ENCODE data around the gene HS6ST3. TPM values are rescaled to one million over a fixed set of nuclear protein-coding genes. Genes with fewer than 3 reads are reported as not detected.

HS6ST3 gene
- total and polyA plus RNA-seq, 9 of the 15 experiments (the other 6 are each of a cell fraction or from before 2014, with no cell fraction given): not detected

DNA sequence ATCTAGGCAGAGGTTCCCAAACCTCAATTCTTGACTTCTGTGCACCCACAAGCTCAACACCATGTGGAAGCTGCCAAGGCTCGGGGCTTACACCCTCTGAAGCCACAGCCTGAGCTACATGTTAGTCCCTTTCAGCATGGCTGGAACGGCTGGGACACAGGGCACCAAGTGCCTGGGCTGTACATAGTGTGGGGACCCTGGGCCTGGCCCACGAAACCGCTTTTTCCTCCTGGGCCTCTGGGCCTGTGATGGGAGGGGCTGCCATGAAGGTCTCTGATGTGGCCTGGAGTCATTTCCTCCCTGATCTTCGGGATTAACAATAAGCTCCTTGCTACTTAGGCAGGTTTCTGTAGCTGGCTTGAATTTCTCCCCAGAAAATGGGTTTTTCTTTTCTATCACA, 108.1 kb downstream of the HS6ST3 start:
- H3K79me2 ChIP-seq (ENCODE audit: control insufficient read depth, insufficient read depth, low read length): no peaks in the 10 kb centered on the region
- H3K4me2 ChIP-seq (ENCODE audit: insufficient read depth, low read length): no peak overlapping the region
- no peaks in the 10 kb centered on the region for H3K27me3 ChIP-seq (ENCODE audit: control insufficient read depth in 2 of 2, insufficient read depth in 2 of 2, low read length in 2 of 2)
- DNase-seq (ENCODE audit: extremely low read depth in 1 of 4, low spot score in 3 of 4) (no peak), FAIRE-seq (no peak), ATAC-seq (no peak)
- 0% methylated on average over 4 of the region's 5 CpGs for WGBS (ENCODE audit: insufficient coverage, low coverage, missing lambda C conversion rate)
- no peaks in the 10 kb centered on the region for H3K36me3 ChIP-seq (ENCODE audit: control insufficient read depth, insufficient read depth, low read length)
- ChIA-PET CTCF (ENCODE audit: low intra/inter-chr PET ratio) (no interaction called here), POLR2A (no interaction called here)
- H3K9ac ChIP-seq (ENCODE audit: insufficient read depth in 1 of 2, low read depth in 2 of 2, low read length in 2 of 2): no peak overlapping the region
- no peaks in the 10 kb centered on the region for H3K9me3 ChIP-seq (replicated peaks; ENCODE audit: control insufficient read depth, insufficient read depth, low read depth, low read length)
- no TSS peak for BruUV-seq (replicated peaks)
- in situ Hi-C loops (cut with MboI) (no loop called here), intact Hi-C loops (cut with micrococcal nuclease) (no loop called here)
- H4K20me1 ChIP-seq (replicated peaks; ENCODE audit: control insufficient read depth, insufficient read depth, low read length): no peaks in the 10 kb centered on the region
- H3K27ac ChIP-seq (ENCODE audit: extremely low read depth, low read depth, low read length): no peak overlapping the region
- H2AFZ ChIP-seq (ENCODE audit: low read depth, low read length): no peak overlapping the region
- no peak overlapping the region for H3K4me3 ChIP-seq
- no peaks in the 10 kb centered on the region for H3K4me1 ChIP-seq (replicated peaks in 1 of 2; ENCODE audit: control insufficient read depth in 2 of 2, insufficient read depth in 2 of 2, low read length in 2 of 2)
- no peaks in the 10 kb centered on the region for H3K9me1 ChIP-seq (ENCODE audit: control insufficient read depth, insufficient read depth, low read length)
- TF ChIP-seq NFATC3 (IDR thresholded peaks at IDR 0.05) (no peak), ZNF57 (CRISPR knock-in tag; IDR thresholded peaks at IDR 0.05) (no peak), ZNF586 (CRISPR knock-in tag; conservative IDR thresholded peaks at IDR 0.05) (no peak), ZNF263 (CRISPR knock-in tag; IDR thresholded peaks at IDR 0.05; ENCODE audit: borderline replicate concordance) (no peak), ZKSCAN1 (IDR thresholded peaks at IDR 0.05; ENCODE audit: low read depth, low read length) (no peak), PML (IDR thresholded peaks at IDR 0.05; ENCODE audit: low read length) (no peak), ZNF143 (CRISPR knock-in tag; IDR thresholded peaks at IDR 0.05) (no peak), ZNF431 (CRISPR knock-in tag; IDR thresholded peaks at IDR 0.05) (no peak), SRSF9 (IDR thresholded peaks at IDR 0.05; ENCODE audit: borderline replicate concordance, low read depth, low read length) (no peak), ZEB2 (IDR thresholded peaks at IDR 0.05) (no peak)
- TF ChIP-seq, protein P1, sequence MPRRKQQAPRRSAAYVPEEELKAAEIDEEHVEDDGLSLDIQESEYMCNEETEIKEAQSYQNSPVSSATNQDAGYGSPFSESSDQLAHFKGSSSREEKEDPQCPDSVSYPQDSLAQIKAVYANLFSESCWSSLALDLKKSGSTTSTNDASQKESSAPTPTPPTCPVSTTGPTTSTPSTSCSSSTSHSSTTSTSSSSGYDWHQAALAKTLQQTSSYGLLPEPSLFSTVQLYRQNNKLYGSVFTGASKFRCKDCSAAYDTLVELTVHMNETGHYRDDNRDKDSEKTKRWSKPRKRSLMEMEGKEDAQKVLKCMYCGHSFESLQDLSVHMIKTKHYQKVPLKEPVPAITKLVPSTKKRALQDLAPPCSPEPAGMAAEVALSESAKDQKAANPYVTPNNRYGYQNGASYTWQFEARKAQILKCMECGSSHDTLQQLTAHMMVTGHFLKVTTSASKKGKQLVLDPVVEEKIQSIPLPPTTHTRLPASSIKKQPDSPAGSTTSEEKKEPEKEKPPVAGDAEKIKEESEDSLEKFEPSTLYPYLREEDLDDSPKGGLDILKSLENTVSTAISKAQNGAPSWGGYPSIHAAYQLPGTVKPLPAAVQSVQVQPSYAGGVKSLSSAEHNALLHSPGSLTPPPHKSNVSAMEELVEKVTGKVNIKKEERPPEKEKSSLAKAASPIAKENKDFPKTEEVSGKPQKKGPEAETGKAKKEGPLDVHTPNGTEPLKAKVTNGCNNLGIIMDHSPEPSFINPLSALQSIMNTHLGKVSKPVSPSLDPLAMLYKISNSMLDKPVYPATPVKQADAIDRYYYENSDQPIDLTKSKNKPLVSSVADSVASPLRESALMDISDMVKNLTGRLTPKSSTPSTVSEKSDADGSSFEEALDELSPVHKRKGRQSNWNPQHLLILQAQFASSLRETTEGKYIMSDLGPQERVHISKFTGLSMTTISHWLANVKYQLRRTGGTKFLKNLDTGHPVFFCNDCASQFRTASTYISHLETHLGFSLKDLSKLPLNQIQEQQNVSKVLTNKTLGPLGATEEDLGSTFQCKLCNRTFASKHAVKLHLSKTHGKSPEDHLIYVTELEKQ (CRISPR knock-in tag; IDR thresholded peaks at IDR 0.05): no peak
- TF ChIP-seq, protein P2, sequence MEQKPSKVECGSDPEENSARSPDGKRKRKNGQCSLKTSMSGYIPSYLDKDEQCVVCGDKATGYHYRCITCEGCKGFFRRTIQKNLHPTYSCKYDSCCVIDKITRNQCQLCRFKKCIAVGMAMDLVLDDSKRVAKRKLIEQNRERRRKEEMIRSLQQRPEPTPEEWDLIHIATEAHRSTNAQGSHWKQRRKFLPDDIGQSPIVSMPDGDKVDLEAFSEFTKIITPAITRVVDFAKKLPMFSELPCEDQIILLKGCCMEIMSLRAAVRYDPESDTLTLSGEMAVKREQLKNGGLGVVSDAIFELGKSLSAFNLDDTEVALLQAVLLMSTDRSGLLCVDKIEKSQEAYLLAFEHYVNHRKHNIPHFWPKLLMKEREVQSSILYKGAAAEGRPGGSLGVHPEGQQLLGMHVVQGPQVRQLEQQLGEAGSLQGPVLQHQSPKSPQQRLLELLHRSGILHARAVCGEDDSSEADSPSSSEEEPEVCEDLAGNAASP (IDR thresholded peaks at IDR 0.05): no peak
- TF ChIP-seq, protein P3, sequence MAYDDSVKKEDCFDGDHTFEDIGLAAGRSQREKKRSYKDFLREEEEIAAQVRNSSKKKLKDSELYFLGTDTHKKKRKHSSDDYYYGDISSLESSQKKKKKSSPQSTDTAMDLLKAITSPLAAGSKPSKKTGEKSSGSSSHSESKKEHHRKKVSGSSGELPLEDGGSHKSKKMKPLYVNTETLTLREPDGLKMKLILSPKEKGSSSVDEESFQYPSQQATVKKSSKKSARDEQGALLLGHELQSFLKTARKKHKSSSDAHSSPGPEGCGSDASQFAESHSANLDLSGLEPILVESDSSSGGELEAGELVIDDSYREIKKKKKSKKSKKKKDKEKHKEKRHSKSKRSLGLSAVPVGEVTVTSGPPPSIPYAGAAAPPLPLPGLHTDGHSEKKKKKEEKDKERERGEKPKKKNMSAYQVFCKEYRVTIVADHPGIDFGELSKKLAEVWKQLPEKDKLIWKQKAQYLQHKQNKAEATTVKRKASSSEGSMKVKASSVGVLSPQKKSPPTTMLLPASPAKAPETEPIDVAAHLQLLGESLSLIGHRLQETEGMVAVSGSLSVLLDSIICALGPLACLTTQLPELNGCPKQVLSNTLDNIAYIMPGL (CRISPR knock-in tag; IDR thresholded peaks at IDR 0.05): no peak
- TF ChIP-seq, protein P4, sequence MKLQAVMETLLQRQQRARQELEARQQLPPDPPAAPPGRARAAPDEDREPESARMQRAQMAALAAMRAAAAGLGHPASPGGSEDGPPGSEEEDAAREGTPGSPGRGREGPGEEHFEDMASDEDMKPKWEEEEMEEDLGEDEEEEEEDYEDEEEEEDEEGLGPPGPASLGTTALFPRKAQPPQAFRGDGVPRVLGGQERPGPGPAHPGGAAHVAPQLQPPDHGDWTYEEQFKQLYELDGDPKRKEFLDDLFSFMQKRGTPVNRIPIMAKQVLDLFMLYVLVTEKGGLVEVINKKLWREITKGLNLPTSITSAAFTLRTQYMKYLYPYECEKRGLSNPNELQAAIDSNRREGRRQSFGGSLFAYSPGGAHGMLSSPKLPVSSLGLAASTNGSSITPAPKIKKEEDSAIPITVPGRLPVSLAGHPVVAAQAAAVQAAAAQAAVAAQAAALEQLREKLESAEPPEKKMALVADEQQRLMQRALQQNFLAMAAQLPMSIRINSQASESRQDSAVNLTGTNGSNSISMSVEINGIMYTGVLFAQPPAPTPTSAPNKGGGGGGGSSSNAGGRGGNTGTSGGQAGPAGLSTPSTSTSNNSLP (IDR thresholded peaks at IDR 0.05; ENCODE audit: borderline replicate concordance, low read depth, low read length): no peak
- TF ChIP-seq, protein P5, sequence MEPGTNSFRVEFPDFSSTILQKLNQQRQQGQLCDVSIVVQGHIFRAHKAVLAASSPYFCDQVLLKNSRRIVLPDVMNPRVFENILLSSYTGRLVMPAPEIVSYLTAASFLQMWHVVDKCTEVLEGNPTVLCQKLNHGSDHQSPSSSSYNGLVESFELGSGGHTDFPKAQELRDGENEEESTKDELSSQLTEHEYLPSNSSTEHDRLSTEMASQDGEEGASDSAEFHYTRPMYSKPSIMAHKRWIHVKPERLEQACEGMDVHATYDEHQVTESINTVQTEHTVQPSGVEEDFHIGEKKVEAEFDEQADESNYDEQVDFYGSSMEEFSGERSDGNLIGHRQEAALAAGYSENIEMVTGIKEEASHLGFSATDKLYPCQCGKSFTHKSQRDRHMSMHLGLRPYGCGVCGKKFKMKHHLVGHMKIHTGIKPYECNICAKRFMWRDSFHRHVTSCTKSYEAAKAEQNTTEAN (CRISPR knock-in tag; IDR thresholded peaks at IDR 0.05): no peak
